Activated B cell treated with CpG ODN at 0.5 μM for 24 hours (primary cell): ENCODE results near the gene EDIL3. TPM values are rescaled to one million over a fixed set of nuclear protein-coding genes. Genes with fewer than 3 reads are reported as not detected.

Experiments
- ATAC-seq: fragments of 200-7000 bp; cut with Tn5 transposase; one replicate; pipeline ENCODE4 v1.10.0; 2021; ENCODE audit warnings: low read depth, mild to moderate bottlenecking, moderate library complexity
- CTCF ChIA-PET: fragments of 350-600 bp; sonication (Branson Sonifier 250); formaldehyde crosslinking; loops from one replicate; lab custom pipeline; 2021; ENCODE audit warnings: antibody characterized with exemption; lab: Charles Lee
- POLR2A ChIA-PET: fragments of 350-600 bp; sonication (Branson Sonifier 250); formaldehyde crosslinking; loops from one replicate; lab custom pipeline; 2021; ENCODE audit warnings: antibody characterized with exemption; lab: Charles Lee
- DNase-seq: peaks from one replicate; pipeline ENCODE4 v3.0.0; 2022
- H3K27ac Mint-ChIP-seq: one replicate; pipeline ENCODE4 v1.8.0; 2020; ENCODE audit warnings: mixed read lengths
- H3K27me3 Mint-ChIP-seq: one replicate; pipeline ENCODE4 v1.8.0; 2021; ENCODE audit warnings: mixed read lengths
- H3K36me3 Mint-ChIP-seq: one replicate; pipeline ENCODE4 v1.8.0; 2021; ENCODE audit warnings: low read depth, mixed read lengths
- H3K4me1 Mint-ChIP-seq: one replicate; pipeline ENCODE4 v1.8.0; 2021; ENCODE audit warnings: mixed read lengths
- H3K4me3 Mint-ChIP-seq: one replicate; pipeline ENCODE4 v1.8.0; 2020; ENCODE audit warnings: mild to moderate bottlenecking, mixed read lengths
- H3K9me3 Mint-ChIP-seq: one replicate; pipeline ENCODE4 v1.8.0; 2020; ENCODE audit warnings: mixed read lengths
- CTCF ChIP-seq: fragments of 200-600 bp; IDR thresholded peaks from one replicate; pipeline ENCODE4 v1.8.0; 2022; ENCODE audit warnings: antibody characterized with exemption, mild to moderate bottlenecking
- intact Hi-C: fragments of 100-400 bp; cut with micrococcal nuclease; formaldehyde crosslinking; loops from one replicate; pipeline ENCODE4 v1.15.1; 2024
- total RNA-seq: library from RNA; stranded (reverse); gene quantifications from 2 replicates; pipeline ENCODE4 v1.2.3, GENCODE V29; 2022

The EDIL3 gene
- total RNA-seq, 1 donor from 2014 or later: not detected

DNA sequence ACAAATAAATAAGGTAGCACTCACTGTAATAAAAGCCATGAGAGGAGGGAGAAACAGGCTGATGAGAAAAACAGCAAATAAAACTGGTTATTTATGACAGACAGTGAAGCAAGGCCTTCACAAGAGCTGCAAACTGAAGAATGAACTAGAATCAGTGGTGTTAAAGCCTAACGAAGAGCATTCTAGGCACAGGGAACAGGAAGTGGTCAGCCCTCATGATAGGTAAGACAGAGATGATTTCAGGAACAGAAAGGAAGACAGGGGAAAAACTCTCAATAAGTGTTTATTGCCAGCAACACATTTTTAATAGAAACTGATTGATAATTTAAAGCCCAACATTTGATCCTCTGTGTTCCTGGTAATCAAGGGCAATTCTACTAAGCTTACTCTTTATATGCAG, 124.5 kb downstream of the EDIL3 start:
- ATAC-seq: no peak
- H3K4me3 Mint-ChIP-seq: no peak overlapping the region
- no peaks in the 10 kb centered on the region for H3K9me3 Mint-ChIP-seq
- CTCF ChIA-PET: no interaction called here
- no peaks in the 10 kb centered on the region for H3K36me3 Mint-ChIP-seq
- TF ChIP-seq CTCF: no peak
- DNase-seq: no peak
- no peaks in the 10 kb centered on the region for H3K27me3 Mint-ChIP-seq
- no peak overlapping the region for H3K27ac Mint-ChIP-seq
- POLR2A ChIA-PET: no interaction called here
- no peaks in the 10 kb centered on the region for H3K4me1 Mint-ChIP-seq
- intact Hi-C loops: no loop called here

- no peak for TF ChIP-seq CTCF
- no peak for ATAC-seq
- no peak for DNase-seq
- Mint-ChIP-seq H3K9me3 (no peaks in the 10 kb centered on the region), H3K27ac (no peak overlapping the region), H3K27me3 (no peaks in the 10 kb centered on the region), H3K36me3 (no peaks in the 10 kb centered on the region), H3K4me1 (no peaks in the 10 kb centered on the region), H3K4me3 (no peak overlapping the region)
- ChIA-PET CTCF (no interaction called here), POLR2A (no interaction called here)
- intact Hi-C loops: no loop called here
Measured at GRCh38 chr5:84259283-84260045, 125.2 kb downstream of the EDIL3 start.

- no peak overlapping the region for H3K4me3 Mint-ChIP-seq
- intact Hi-C loops: no loop called here
- H3K4me1 Mint-ChIP-seq: no peaks in the 10 kb centered on the region
- H3K36me3 Mint-ChIP-seq: no peaks in the 10 kb centered on the region
- ATAC-seq: no peak
- POLR2A ChIA-PET: no interaction called here
- no peaks in the 10 kb centered on the region for H3K9me3 Mint-ChIP-seq
- no peaks in the 10 kb centered on the region for H3K27me3 Mint-ChIP-seq
- no peak for TF ChIP-seq CTCF
- CTCF ChIA-PET: no interaction called here
- no peak for DNase-seq
- no peak overlapping the region for H3K27ac Mint-ChIP-seq
Measured at GRCh38 chr5:84257061-84257460, 127.6 kb downstream of the EDIL3 start.

DNA sequence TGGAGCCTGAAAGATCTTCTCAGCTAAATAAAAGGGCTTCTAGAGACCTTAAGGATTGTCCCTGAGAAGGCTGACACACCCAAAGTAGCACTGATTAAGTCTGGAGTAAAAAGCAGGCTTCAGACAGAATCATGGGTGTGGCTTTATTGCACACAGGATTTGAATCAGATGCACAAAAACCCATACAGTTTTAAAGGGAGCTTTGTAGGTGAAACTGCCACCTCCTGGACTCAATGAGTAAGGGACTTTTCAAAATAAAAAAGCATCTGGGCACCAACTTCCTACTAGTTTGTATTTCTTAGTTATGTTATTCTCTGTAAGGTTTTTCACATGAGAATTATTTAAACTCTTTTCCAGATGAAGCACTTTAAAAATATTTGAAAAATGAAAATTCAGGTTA, 129.4 kb downstream of the EDIL3 start:
- TF ChIP-seq CTCF: no peak
- intact Hi-C loops: loop anchor here (2.0 kb wide), 1 partner anchor 537 kb away; no protein-coding TSS in a partner anchor

DNA sequence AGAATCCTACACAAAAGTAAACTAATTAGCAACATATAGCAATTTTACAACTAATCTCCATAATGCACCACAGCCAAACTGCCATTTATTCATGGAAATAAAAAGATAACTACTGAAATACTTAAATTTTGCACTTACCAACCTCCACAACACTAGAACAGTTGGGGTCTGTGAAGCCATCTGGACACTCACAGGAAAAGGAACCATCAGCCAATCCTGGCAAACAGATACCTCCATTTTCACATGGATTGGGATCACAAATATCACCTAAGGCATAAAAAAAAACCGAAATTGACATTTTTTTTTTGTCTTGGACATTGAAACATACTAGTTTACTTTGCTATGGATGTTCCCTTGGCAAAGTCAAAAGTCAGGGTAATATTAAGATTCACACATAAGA, 130.7 kb downstream of the EDIL3 start:
- no peaks in the 10 kb centered on the region for H3K9me3 Mint-ChIP-seq
- H3K36me3 Mint-ChIP-seq: no peaks in the 10 kb centered on the region
- no peak for TF ChIP-seq CTCF
- ATAC-seq (no peak), DNase-seq (no peak)
- H3K27ac Mint-ChIP-seq: no peak overlapping the region
- no peaks in the 10 kb centered on the region for H3K4me1 Mint-ChIP-seq
- H3K27me3 Mint-ChIP-seq: no peaks in the 10 kb centered on the region
- ChIA-PET CTCF (interaction anchor here (0.6 kb wide), 1 partner anchor 548 kb away, joined by 3 read pairs; no protein-coding TSS in a partner anchor), POLR2A (interaction anchor here (0.6 kb wide), 1 partner anchor 984 kb away, joined by 3 read pairs; no protein-coding TSS in a partner anchor)
- H3K4me3 Mint-ChIP-seq: no peak overlapping the region
- intact Hi-C loops: loop anchor here (2.0 kb wide), 1 partner anchor 535 kb away; no protein-coding TSS in a partner anchor

More for the DNA sequence above, 129.4 kb downstream of the EDIL3 start:
- CTCF ChIA-PET: no interaction called here
- no peak for DNase-seq
- Mint-ChIP-seq H3K9me3 (no peaks in the 10 kb centered on the region), H3K27ac (no peak overlapping the region), H3K36me3 (no peaks in the 10 kb centered on the region), H3K4me3 (no peak overlapping the region), H3K4me1 (no peaks in the 10 kb centered on the region), H3K27me3 (no peaks in the 10 kb centered on the region)
- POLR2A ChIA-PET: no interaction called here
- no peak for ATAC-seq
